ENCODE results near the gene SLC7A5.
"Not testable (repeated sequence)": the region's sequence is repeated elsewhere in the genome, so short reads cannot be mapped to it uniquely, and the experiment has no call there.

The SLC7A5 gene

GRCh38 chr16:87794485-87795078 is 74.7 kb downstream of the SLC7A5 start:
- TF ChIP-seq, protein P1, sequence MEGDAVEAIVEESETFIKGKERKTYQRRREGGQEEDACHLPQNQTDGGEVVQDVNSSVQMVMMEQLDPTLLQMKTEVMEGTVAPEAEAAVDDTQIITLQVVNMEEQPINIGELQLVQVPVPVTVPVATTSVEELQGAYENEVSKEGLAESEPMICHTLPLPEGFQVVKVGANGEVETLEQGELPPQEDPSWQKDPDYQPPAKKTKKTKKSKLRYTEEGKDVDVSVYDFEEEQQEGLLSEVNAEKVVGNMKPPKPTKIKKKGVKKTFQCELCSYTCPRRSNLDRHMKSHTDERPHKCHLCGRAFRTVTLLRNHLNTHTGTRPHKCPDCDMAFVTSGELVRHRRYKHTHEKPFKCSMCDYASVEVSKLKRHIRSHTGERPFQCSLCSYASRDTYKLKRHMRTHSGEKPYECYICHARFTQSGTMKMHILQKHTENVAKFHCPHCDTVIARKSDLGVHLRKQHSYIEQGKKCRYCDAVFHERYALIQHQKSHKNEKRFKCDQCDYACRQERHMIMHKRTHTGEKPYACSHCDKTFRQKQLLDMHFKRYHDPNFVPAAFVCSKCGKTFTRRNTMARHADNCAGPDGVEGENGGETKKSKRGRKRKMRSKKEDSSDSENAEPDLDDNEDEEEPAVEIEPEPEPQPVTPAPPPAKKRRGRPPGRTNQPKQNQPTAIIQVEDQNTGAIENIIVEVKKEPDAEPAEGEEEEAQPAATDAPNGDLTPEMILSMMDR (IDR thresholded peaks at IDR 0.05; ENCODE audit: insufficient read depth, low read length, poor library complexity, severe bottlenecking): no peak
- no peak overlapping the region for H3K4me3 ChIP-seq (replicated peaks; ENCODE audit: low read depth, low read length)

DNA sequence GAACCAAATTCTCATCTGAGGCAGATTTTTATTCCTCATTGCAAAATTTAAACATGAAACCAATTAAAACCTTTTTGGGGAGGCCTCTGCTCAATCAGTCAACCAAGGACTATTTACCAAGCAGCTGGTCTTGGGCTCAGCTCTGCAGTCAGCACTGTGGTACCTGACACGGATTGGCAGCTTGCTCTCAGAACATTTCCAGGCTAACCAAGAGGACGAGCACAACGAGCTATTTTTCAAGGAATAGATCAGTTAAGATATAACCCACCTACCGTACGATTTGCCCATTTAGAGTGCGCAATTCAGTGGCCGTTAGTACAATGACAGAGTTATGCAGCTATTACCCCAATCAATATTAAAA is 77.1 kb downstream of the SLC7A5 start:
- no peaks in the 10 kb centered on the region for H3K36me3 ChIP-seq (ENCODE audit: control insufficient read depth, insufficient read depth, low read length)
- no peak overlapping the region for H3K4me3 ChIP-seq (replicated peaks; ENCODE audit: low read depth, low read length)
- no peaks in the 10 kb centered on the region for H3K27me3 ChIP-seq (replicated peaks; ENCODE audit: control insufficient read depth, insufficient read depth, low read length)
- TF ChIP-seq, protein P1 (IDR thresholded peaks at IDR 0.05; ENCODE audit: insufficient read depth, low read length, poor library complexity, severe bottlenecking): no peak
- no peak for DNase-seq (ENCODE audit: extremely low read depth, insufficient read length)

More at GRCh38 chr16:87794485-87795078, 74.7 kb downstream of the SLC7A5 start:
- Histone ChIP-seq H3K36me3 (ENCODE audit: control insufficient read depth, insufficient read depth, low read length) (no peaks in the 10 kb centered on the region), H3K27me3 (replicated peaks; ENCODE audit: control insufficient read depth, insufficient read depth, low read length) (no peaks in the 10 kb centered on the region)
- DNase-seq (ENCODE audit: extremely low read depth, insufficient read length): no peak

- Histone ChIP-seq H3K36me3 (ENCODE audit: control insufficient read depth, insufficient read depth, low read length) (no peaks in the 10 kb centered on the region), H3K4me3 (replicated peaks; ENCODE audit: low read depth, low read length) (no peak overlapping the region), H3K27me3 (replicated peaks; ENCODE audit: control insufficient read depth, insufficient read depth, low read length) (no peaks in the 10 kb centered on the region)
- no peak for DNase-seq (ENCODE audit: extremely low read depth, insufficient read length)
- TF ChIP-seq, protein P1 (IDR thresholded peaks at IDR 0.05; ENCODE audit: insufficient read depth, low read length, poor library complexity, severe bottlenecking): no peak
These were observed 77.8 kb downstream of the SLC7A5 start for GRCh38 chr16:87791295-87792204.

- H3K36me3 ChIP-seq (ENCODE audit: control insufficient read depth, insufficient read depth, low read length): no peaks in the 10 kb centered on the region
- no peak for DNase-seq (ENCODE audit: extremely low read depth, insufficient read length)
- TF ChIP-seq, protein P1 (IDR thresholded peaks at IDR 0.05; ENCODE audit: insufficient read depth, low read length, poor library complexity, severe bottlenecking): no peak
- no peaks in the 10 kb centered on the region for H3K27me3 ChIP-seq (replicated peaks; ENCODE audit: control insufficient read depth, insufficient read depth, low read length)
- H3K4me3 ChIP-seq (replicated peaks; ENCODE audit: low read depth, low read length): no peak overlapping the region
These were observed 78.8 kb downstream of the SLC7A5 start for GRCh38 chr16:87790292-87791100.

GRCh38 chr16:87789437-87790291 is 79.6 kb downstream of the SLC7A5 start:
- Histone ChIP-seq H3K27me3 (replicated peaks; ENCODE audit: control insufficient read depth, insufficient read depth, low read length) (no peaks in the 10 kb centered on the region), H3K36me3 (ENCODE audit: control insufficient read depth, insufficient read depth, low read length) (no peaks in the 10 kb centered on the region), H3K4me3 (replicated peaks; ENCODE audit: low read depth, low read length) (no peak overlapping the region)
- no peak for DNase-seq (ENCODE audit: extremely low read depth, insufficient read length)
- TF ChIP-seq, protein P1 (IDR thresholded peaks at IDR 0.05; ENCODE audit: insufficient read depth, low read length, poor library complexity, severe bottlenecking): no peak

DNA sequence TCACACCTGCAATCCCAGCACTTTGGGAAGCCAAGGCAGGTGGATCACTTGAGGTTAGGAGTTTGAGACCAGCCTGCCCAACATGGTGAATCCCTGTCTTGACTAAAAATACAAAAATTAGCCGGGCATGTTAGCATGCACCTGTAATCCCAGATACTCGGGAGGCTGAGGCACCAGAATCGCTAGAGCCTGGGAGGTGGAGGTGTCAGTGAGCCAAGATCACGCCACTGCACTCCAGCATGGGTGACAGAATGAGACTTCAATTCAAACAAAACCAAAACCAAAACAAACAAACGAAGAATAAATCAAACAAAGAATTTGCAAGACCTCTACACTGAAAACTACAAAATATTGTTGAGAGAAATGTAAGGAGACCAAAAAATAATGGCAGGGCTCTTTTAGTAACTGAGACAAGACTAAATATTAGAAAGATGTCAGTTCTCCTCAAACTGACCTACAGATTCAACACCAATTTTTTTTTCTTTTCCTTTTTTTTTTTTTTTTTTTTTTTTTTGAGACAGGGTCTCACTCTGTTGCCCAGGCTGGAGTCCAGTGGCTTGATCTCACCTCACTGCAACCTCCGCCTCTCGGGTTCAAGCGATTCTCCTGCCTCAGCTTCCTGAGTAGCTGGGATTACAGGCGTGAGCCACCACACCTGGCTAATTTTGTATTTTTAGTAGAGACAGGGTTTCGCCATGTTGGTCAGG is 80.4 kb downstream of the SLC7A5 start:
- H3K27me3 ChIP-seq (replicated peaks; ENCODE audit: control insufficient read depth, insufficient read depth, low read length); H3K4me3 ChIP-seq (replicated peaks; ENCODE audit: low read depth, low read length): not testable (repeated sequence)

DNA sequence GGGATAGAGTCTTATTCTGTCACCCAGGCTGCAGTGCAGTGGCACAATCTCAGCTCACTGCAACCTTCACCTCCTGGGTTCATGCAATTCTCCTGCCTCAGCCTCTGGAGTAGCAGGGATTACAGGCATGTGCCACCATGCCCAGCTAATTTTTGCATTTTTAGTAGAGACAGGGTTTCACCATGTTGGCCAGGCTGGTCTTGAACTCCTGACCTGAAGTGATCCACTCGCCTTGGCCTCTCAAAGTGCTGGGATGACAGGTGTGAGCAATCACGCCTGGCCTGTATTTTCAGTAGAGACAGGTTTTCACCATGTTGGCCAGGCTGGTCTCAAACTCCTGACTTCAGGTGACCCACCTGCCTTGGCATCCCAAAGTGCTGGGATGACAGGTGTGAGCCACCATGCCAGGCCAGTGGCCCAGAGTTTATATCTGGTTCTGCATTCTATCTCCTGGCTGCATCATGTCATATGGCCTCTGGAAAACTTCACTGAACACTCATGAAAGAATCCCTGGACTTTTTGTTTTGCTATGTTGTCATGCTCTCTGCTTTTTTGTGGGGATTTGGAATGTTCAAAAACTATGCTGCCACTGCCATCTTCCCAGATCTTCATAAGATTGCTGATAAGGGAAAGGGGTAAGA is 81.7 kb downstream of the SLC7A5 start:
- not testable (repeated sequence) for H3K4me3 ChIP-seq (replicated peaks; ENCODE audit: low read depth, low read length); H3K27me3 ChIP-seq (replicated peaks; ENCODE audit: control insufficient read depth, insufficient read depth, low read length); DNase-seq (ENCODE audit: extremely low read depth, insufficient read length); H3K36me3 ChIP-seq (ENCODE audit: control insufficient read depth, insufficient read depth, low read length)

More for the DNA sequence above, 80.4 kb downstream of the SLC7A5 start:
- not testable (repeated sequence) for DNase-seq (ENCODE audit: extremely low read depth, insufficient read length); H3K36me3 ChIP-seq (ENCODE audit: control insufficient read depth, insufficient read depth, low read length)
